NCI-H774 (cell line): ENCODE measurements around the gene ATAD3C.
"Not testable (repeated sequence)": the region's sequence is repeated elsewhere in the genome, so short reads cannot be mapped to it uniquely, and the experiment has no call there.

Experiments used
- DNase-seq: peaks from one replicate; lab custom pipeline; 2025; lab: John Stamatoyannopoulos, UW

Gene ATAD3C, protein sequence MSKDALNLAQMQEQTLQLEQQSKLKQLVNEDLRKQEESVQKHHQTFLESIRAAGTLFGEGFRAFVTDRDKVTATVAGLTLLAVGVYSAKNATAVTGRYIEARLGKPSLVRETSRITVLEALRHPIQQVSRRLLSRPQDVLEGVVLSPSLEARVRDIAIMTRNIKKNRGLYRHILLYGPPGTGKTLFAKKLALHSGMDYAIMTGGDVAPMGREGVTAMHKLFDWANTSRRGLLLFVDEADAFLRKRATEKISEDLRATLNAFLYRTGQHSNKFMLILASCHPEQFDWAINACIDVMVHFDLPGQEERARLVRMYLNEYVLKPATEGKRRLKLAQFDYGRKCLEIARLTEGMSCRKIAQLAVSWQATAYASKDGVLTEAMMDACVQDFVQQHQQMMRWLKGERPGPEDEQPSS

DNA sequence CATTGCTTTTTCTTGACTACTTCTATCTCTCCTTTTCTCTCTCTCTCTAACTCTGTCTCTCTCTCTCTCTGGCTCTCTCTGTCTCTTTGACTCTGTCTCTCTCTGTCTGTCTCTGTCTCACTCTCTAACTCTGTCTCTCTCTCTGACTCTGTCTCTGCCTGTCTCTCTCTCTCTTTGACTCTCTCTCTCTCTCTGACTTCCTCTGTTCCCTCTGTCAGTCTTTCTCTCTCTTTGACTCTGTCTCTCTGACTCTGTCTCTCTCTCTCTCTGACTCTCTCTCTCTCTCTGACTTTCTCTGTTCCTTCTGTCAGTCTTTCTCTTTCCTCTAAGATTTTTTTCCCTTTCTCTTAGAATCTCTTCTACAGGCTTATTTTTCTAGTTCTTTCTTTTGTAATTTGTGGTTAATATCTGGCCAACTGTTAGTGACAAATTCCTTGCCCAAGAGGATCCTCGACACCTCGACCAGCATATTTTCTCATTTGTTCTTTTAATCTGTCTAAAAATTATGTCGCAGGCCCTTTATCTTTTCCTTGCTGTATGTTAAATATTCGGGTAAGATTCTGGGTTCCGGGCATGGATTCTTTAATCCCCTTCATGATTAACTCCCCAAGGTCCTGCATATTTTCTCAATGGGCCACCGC is at the start of gene ATAD3C:
ATAD3C (plus strand) TSS at position 591 of the 641 bp plus-strand sequence. CDS start 995 bp downstream, outside the sequence.
- no peak for DNase-seq

DNA sequence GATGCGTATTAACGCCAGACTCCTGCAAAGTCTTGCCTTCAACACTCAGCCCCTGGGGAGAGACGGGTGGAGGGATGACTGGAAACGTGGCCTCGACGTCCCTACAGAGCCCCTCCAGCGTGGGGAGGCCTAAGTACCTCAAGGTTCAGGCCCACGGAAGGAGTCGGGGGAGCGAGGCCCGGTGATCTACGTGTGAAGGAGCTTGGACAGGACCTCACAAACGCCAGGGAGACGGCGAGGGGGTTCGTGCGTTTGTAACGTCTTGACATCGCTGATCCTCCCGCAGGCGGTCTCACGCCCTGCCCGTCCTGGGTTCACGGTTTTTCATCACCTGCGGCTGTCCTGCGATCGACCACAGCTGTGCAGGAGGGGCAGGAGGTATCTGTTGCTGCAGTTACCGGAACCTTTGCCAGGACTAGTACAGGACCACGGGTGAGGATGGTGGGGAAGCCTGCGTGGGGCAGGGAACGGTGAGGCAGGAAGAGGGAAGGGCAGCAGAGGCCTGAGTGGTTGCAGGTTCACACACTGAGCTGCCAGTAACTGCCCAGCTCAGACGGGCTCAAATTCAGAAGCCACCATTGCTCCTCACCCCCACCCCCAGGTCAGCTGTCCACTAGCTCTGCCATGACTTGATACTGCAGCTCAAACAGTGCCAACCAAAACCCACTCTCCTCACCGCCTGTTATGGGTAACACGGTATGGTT is 49.5 kb upstream of the ATAD3C start:
- no peak for DNase-seq

DNA sequence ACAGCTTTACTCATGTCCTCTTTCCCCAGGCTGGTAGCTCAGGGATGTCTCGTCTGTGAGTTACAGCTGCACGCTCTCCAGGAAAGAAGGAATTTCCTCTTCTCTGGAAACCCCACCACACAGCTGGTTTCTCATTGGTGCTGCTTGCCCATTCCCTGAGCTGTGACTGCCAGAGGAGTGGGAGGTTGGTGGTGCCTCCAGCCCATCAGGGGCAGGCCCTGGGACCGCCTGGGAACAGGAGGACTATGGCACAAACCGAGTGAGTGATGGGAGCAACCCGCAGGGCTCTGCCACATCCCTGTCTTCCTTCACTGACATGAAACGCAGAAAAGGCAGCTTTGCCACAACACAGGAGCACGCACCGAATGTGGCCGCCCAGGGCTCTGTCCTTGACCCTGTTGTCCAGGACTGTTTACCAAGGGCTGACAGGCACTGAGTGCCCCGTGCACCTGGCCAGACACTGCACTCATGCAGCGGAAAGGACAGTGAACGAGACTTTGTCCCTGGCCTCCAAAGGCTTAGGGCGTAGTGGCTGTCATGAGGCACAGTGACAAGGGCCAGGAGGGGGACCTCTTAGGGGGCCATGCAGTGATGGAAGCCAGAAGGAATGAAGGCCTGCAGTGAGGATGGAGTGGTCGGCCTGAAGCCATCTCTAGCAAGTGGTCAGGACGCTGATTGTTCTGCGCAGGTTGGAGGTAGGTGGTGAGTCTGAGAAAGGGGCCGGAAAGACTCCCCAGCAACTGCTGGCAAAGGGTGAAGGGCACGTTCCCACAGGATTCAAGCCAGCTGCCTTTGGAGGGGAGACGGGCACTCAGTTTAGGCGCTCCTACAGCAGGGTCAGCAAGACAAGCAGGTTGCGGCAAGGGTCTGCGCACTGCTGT is 48.7 kb upstream of the ATAD3C start:
- no peak for DNase-seq

DNA sequence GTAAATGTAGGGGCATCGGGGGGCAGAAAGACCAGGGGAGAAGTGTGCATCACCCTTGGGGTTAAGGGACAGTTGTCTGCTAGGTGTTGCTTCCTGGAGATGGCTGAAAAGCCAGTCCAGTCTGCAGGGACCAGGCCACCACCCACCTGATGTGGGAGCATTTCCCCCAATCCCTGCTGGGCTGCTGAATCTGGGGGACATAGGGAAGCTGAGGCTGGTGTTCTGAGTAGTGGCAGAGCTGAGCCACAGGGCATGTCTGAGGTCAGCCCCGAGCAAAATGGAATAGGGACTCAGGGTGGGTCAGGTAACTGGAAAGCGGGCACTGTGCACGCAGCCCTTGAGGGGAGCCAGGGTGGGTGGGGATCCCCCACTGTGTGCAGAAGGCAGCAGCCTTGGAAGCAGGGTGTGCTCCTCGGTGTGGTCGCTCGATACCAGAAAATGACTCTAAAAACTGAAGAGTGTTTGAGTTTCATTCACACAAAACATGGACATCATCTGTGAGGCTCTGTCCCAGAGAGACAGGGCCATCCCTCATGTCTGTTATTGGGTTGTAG is 48.0 kb upstream of the ATAD3C start:
- DNase-seq: no peak

DNA sequence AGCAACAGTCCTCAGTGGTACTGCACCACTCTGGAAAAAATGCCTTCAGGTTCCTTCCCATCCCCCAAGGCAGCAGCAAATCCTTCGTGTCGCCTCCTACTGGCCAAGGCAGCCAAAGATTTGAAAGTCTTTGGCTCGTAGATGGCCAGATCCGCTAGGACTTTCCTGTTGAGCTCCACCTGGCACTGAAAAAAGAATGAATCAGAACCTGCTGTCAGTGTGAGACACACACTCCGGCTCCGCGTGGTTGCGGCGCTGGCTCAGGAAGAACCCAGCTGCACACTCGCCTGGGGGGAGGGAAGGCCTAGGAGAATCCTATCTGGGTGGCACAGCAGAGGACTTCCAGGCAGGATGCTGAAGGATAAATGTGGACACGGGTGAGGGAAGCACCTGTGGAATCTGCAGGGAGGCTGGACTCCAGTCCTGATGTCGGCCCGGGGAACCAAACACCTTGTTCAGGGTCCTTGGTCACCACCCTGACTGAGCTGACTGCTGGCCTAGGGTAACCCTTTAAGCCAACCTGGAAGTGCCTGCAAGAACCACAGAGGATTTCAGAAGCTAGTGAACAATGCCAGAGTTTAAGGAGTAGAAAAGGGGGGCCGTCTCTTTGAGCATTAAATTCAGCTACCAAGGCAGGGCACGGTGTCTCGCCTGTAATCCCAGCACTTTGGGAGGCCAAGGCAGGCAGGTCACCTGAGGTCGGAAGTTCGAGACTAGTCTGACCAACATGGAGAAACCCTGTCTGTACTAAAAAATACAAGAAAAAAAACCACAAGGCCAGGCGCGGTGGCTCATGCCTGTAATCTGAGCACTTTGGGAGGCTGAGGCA is 47.2 kb upstream of the ATAD3C start:
- peak; percentile 3 for DNase-seq

DNA sequence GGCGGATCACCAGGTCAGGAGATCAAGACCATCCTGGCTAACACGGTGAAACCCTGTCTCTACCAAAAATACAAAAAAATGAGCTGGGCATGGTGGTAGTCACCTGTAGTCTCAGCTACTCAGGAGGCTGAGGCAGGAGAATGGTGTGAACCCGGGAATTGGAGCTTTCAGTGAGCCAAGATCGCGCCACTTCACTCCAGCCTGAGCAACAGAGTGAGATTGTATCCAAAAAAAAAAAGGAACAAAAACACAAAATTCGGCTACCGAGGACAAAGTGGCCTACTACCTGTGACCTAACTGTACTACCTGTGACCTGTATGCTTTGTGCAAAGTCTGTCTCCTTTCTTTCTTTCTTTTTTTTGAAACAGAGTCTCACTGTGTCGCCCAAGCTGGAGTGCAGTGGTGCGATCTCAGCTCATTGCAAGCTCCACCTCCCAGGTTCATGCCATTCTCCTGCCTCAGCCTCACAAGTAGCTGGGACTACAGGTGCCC is 46.5 kb upstream of the ATAD3C start:
- DNase-seq: not testable (repeated sequence)

DNA sequence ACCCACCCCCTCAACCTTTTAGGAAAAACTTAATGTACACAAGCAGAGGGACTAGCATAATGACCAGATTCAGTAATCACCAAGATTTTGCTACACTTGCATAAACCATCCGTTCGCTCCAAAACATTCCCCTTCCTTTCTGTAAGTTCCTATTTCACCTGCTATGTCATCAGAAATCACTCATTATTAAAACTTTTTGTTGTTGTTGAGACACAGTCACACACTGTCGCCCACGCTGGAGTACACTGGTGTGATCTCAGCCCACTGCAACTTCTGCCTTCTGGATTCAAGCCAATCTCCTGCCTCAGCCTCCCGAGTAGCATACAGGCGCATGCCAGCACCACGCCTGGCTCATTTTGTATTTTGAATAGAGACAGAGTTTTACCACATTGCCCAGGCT is 45.8 kb upstream of the ATAD3C start:
- DNase-seq: no peak

DNA sequence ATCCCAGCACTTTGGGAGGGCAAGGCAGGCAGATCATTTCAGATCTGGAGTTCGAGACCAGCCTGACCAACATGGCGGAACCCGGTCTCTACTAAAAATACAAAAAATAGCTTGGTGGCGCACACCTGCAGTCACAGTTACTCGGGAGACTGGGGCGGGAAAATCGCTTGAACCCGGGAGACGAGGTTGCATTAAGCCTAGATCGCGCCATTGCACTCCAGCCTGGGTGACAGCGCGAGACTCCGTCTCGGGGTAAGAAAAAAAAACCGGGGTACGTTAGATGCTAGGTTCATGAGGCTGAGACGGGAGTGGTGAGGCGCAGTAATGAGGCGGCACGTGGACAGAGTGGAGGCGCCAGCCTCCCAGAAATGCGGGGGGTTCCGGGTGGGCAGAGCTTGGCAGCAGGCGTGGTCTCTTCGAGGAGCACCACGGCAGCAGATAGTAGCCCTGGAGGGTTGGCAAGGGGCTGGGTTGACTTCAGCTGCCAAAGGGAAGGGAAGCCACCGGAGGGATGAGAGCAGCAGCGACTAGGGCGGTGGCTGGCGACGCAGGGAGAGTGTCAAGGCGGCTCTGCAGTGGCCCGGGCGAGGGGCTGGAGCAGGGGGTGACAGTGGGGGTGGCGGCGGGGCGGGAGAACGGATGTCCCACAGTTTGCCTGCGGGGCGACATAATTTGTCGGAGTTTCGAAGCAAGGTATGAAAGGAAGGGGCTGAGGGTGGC is 43.2 kb upstream of the ATAD3C start:
- no peak for DNase-seq

DNA sequence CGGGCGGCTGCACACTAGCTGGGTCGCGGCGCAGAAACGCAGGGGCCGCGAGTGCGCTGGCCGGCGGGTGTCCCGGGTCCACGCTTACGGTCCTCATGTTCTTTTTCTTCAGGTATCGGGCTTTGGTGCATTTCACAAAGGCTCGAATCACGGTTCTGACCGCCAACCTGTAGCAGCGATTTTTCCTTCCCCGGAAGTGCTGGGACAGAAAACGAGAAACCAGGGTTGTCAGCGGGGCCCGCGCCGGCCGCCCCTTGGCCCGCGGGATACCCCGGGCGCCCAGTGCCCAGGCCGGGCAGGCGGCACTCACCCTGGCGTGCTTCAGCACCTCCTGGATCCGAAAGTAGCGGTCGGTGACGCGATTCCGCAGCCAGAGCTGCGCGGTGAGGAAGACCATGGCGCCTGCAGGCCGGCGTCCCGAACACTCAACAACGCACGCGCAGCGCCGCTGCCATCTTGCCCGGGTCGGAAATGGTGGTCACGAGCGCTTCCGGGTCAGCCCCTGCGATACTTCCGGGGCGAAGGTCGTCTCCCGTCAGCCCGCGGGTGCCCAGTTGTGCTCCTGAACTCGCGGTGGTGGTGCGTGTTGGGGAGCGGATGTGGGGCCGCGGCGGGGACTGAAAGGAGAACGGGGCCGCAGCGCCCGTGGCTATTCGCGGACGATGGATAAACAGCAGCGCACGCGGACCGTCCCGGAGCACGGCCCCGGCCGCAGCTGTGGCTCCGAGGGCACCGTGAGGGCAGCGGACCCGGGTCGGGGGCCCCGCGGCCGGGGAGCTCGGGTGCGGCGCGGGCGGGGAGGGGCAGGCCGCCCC is 42.5 kb upstream of the ATAD3C start, which contains the start of gene MRPL20:
MRPL20 (minus strand) TSS at position 473 of the 815 bp plus-strand sequence; CDS start at position 397, 76 bp downstream.
- peak; percentile 80 for DNase-seq

DNA sequence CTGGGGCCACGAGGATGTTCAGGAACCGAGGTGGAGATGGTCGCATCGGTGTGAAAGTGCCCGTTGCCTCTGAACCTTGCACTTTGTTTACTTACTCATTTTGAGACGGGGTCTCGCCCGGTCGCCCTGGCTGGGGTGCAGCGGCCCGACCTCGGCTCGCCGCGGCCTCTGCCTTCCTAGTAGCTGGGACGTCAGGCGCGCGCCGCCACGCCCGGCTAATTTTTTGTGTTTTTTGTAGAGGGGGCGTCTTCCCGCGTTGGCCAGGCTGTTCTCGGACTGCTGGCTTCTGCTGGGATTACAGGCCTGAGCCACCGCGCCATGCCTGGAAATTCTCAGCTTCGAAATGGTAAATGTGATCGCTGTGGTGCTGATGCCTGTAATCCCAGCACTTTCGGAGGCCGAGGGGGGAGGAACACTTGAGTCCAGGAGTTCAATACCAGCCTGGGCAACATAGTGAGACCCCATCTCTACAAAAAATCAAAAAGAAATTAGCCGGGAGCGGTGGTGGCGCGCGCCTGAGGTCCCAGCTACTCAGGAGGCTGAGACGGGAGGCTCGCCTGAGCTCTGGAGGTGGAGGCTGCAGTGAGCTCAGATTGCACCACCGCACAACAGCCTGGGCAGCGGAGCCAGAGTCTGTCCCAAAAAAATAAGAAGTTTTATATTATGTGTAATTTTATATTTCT is 41.7 kb upstream of the ATAD3C start:
- no peak for DNase-seq

DNA sequence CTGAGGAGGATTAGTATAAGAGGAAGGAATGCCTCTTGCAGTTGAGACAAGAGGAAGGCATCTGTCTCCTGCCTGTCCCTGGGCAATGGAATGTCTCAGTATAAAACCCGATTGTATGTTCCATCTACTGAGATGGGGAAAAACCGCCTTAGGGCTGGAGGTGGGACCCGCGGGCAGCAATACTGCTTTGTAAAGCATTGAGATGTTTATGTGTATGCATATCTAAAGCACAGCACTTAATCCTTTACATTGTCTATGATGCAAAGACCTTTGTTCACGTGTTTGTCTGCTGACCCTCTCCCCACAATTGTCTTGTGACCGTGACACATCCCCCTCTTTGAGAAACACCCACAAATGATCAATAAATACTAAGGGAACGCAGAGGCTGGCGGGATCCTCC is 39.3 kb upstream of the ATAD3C start:
- DNase-seq: not testable (repeated sequence)

DNA sequence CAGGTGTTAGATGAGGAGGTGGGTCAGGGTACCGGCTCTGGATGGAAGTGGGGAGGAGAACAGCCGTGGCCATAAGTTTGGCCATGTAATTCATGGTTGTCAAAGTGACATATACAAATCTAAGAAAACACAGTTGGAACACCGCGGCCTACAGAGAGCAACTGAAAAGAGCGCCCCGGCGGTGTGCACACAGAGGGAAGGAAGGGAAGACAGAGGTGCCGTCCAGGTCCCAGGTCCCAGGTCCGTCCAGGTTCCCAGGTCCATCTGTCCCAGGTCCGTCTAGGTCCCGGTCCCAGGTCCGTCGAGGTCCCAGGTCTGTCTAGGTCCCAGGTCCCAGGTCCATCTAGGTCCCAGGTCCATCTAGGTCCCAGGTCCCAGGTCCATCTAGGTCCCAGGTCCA is 37.9 kb upstream of the ATAD3C start:
- DNase-seq: no peak

DNA sequence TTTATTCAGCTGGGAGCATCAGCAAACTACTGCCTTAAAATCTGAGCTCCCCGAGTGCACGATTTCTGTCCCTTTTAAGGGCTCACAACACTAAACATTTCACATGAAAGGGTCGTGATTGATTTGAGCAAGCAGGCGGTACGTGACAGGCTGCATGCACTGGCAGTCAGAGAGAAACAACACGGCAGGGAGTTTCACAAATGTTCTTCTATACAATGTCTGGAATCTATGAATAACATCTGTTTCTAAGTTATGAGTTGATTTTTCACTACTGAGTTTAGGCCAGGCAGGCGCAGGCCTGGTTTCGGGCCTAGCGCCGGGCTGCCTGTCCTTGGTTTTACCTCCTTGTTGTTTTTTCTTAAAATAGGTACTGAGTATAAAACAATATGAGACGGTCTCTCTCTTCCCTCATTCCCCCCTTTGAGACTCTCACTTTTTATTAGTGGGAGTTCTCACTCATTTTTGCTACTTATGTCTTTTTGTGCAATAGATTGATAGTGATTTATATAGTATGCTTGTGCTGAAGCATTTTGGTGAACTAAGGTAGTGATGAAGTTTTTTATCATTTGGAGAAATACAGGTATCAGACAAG is 37.1 kb upstream of the ATAD3C start:
- not testable (repeated sequence) for DNase-seq

DNA sequence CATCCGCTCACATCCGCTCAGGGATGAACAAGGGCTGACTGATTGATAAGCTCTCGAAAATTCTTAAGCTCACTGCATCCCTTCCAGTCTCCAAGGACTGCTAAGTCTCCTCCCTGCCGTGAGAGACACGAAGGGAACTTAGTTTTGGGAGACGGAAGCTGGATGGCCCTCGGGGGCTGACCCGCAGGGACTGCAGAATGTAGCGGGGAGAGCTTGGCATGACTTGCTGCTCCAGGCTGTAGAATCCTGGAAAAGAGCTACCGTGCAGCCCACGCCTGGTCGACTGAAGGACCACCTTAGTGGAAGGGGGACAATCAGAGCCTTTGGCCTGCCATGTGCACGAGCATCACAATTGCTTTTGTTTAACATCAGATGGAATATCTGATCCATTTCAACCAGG is 33.7 kb upstream of the ATAD3C start:
- DNase-seq: no peak

DNA sequence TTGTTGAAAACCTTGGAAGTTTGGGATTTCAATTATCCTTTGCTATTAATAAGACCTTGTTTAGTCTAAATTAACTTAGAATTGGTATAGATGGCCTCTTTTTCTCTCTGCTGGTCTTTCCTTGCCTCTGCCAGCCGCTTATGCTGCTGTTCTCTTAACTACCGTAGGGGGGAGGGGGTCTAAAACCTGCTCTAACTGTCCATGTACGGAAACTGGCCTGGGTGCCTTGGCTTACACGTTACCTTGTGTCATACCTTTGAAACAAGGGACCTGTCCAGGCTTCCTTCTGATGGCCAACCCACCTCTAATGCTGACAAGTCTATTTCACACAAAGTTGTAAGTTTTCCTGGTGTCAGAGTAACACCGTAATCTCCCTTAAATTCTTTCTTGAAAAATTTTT is 32.1 kb upstream of the ATAD3C start:
- not testable (repeated sequence) for DNase-seq

DNA sequence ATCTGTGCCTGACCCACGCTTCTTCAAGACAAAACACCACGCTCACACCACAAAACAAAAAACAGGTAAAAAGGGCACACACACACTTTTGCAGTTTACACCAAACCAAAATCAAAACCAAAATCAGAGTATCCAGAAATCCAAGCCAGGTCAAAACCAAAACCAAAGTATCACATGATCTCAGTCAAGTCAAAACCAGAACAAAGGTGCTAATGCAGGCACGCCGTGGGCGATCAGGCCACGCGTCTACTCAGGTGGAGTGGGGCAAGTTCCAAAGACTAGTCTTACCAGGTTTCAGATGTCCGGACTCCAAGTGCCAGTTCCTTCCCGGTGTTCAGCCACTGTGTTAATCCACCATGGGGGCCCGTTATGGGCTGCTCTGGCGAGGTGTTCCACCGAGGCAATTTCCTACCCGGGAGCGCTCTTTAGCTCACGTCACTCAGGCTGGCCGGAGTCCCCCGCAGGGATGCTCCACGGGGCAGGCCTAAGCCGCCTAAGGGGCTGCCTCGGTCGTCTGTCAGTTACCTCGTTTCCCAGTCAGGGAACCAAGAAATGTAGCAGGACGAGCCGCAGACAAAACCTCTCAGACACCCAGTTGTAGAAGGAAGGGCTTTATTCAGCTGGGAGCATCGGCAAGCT is 31.5 kb upstream of the ATAD3C start:
- not testable (repeated sequence) for DNase-seq
